HAP-1 (cell line): Measurements from ENCODE around the gene MFNG.

Source experiments
- DNase-seq, 2 experiments: peaks; one replicate each; pipeline ENCODE4 v3.0.0-alpha.2; 2016 to 2020; ENCODE audit warnings: low spot score in 2 of 2
- H3K27me3 ChIP-seq: fragments of 250-450 bp; sonication (Bioruptor Pico); 2 replicates; pipeline ENCODE4 v1.5.1; 2020; ENCODE audit warnings: low read depth, mild to moderate bottlenecking, moderate library complexity
- H3K36me3 ChIP-seq: fragments of 250-450 bp; sonication (Bioruptor Pico); replicated peaks from 2 replicates; pipeline ENCODE4 v1.5.1; 2020; ENCODE audit warnings: mild to moderate bottlenecking
- H3K4me1 ChIP-seq: fragments of 250-450 bp; sonication (Bioruptor Pico); 2 replicates; pipeline ENCODE4 v1.5.1; 2020; ENCODE audit warnings: mild to moderate bottlenecking
- H3K4me3 ChIP-seq: fragments of 250-450 bp; sonication (Bioruptor Pico); 2 replicates; pipeline ENCODE4 v1.5.1; 2020; ENCODE audit warnings: mild to moderate bottlenecking, moderate library complexity
- H3K9me3 ChIP-seq: fragments of 250-450 bp; sonication (Bioruptor Pico); 2 replicates; pipeline ENCODE4 v1.5.1; 2020; ENCODE audit warnings: mild to moderate bottlenecking, moderate library complexity
- in situ Hi-C: fragments of 300-500 bp; cut with MboI; formaldehyde crosslinking; loops from 3 replicates; pipeline ENCODE4 v1.14.3; 2020; ENCODE audit warnings: low sequenced_read_pairs, inconsistent platforms, mixed read lengths

Gene MFNG

DNA sequence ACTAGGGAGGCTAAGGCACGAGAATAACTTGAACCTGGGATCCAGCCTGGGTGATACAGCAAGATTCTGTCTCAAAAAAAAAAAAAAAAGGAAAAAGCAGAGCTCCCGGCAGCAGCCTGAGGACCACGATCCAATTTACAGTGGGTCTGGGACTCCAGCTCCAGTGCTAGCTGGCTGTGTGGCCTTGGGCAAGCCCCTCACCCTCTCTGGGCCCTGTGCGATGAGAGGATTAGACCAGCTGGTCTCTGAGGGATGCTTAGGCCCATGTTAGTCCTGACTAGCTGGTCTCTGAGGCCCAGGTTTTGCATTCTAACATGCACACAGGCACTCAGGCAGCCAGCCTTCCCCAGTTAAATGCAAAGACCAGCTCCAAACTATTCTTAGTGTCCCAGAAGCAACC is 19.4 kb upstream of the MFNG start:
- Histone ChIP-seq H3K36me3 (no peaks in the 10 kb centered on the region), H3K9me3 (no peaks in the 10 kb centered on the region), H3K4me1 (no peaks in the 10 kb centered on the region), H3K27me3 (no peaks in the 10 kb centered on the region), H3K4me3 (no peak overlapping the region)
- no peak for DNase-seq
- in situ Hi-C loops, result no loop called here

DNA sequence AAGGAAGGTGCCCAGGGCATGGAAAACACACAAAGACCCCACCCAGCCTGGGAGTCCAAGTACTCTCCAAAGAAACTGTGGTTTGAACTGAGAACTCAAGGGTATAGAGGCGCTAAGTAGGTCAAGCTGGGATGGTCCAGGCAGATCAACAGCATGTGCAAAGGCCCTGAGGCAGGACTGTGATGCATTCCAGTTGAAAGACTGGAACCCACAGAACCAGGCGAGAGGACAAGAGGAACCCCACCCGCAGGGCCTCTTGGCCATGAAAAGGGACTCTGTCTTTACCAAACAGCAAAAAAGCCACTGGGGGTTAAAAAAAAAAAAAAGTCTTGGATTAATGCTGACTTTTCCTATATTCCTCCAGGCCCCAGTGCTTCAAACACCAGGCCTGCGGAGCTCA is 18.8 kb upstream of the MFNG start:
- no peaks in the 10 kb centered on the region for H3K9me3 ChIP-seq
- no peak overlapping the region for H3K4me3 ChIP-seq
- no peaks in the 10 kb centered on the region for H3K27me3 ChIP-seq
- DNase-seq, result no peak
- no peaks in the 10 kb centered on the region for H3K36me3 ChIP-seq
- no peaks in the 10 kb centered on the region for H3K4me1 ChIP-seq
- in situ Hi-C loops, result no loop called here

DNA sequence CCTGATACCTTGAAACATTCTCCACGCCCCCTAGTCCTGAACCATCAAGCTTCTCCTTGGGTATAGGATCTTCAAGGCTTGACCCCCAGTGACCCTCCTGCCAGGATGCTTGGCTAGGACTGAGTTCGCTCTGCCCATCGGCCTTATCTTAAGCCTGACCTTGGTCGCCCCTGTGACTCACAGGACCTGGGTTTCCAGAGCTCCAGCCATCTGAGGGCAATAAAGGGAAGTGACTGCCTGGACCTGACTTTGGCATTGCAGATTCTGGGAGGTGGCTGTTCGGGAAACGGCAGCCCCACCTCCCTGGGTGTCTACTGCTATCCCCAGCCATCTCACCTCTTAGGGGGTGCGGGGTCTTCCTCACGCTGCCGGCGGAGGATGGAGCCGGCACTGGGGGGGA is 17.7 kb upstream of the MFNG start:
- no peaks in the 10 kb centered on the region for H3K9me3 ChIP-seq
- no peak overlapping the region for H3K4me3 ChIP-seq
- no peak for DNase-seq
- in situ Hi-C loops, result no loop called here
- H3K36me3 ChIP-seq, result no peaks in the 10 kb centered on the region
- no peaks in the 10 kb centered on the region for H3K27me3 ChIP-seq
- no peaks in the 10 kb centered on the region for H3K4me1 ChIP-seq

DNA sequence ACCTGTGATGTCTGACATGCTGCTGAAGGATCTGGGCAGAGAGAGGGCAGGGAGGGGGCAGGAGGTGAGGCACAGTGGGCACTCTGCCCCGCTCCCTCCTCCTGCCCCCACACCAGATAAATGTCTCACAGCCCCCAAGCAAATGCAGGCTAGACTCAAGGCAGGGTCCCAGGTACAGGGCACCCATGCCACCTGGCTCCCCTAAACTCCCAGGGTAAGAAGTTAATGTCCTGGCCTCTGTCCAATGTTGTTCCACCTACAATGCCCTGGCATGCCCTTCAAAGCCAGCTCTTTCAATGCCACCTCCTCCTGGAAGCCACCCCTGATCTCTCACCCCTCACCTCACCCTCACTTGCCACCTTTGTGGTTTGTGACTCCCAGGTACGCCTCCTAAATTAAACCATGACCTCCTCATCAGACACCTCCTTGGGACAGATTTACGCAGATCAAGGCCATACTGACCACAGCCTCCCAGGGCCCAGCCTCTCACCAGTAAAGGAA is 17.0 kb upstream of the MFNG start:
- H3K9me3 ChIP-seq, result no peaks in the 10 kb centered on the region
- no peaks in the 10 kb centered on the region for H3K27me3 ChIP-seq
- no peak overlapping the region for H3K4me3 ChIP-seq
- H3K36me3 ChIP-seq, result no peaks in the 10 kb centered on the region
- H3K4me1 ChIP-seq, result no peaks in the 10 kb centered on the region
- DNase-seq, result no peak
- in situ Hi-C loops, result no loop called here

DNA sequence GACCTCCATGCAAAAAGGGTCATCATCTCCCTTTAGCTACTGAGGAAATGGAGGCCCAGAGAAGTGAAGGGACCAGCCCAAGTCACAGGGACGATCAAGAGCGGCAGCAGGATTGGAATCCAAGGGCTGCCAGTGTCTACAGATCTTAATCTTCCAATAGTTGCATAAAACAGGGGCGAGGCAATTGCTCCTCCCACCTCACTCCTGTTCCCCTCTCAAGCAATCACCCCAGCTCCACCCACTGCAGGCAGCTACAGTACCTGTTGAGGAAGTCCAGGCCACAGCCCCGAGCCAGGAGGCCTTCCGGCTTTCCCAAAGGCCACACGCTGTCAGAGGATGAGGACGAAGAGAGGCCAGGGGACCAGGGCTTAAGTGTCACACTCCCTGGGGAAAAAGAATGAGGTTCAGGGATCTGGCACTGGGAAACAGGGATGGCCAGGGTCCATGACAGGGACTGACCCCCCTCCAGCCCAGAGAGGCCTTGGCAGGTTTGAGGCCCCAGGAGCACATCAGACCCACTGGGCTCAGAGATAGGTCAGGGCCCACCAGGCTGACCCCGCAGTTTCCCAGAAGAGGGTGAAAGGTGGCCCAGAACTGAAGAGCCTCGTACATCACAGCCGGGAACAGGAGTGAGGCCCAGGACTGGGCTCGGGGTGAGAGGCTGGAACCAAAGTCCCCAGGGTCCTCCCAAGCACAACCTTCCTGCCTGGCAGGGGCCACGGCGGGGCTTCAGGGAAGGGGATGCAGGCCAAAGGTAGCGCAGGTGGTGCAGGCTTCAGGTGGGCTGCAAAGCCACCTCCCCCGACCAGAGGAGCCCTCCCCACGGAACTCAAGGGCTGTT is 16.4 kb upstream of the MFNG start:
- H3K4me1 ChIP-seq, result no peaks in the 10 kb centered on the region
- in situ Hi-C loops, result no loop called here
- DNase-seq, result no peak

DNA sequence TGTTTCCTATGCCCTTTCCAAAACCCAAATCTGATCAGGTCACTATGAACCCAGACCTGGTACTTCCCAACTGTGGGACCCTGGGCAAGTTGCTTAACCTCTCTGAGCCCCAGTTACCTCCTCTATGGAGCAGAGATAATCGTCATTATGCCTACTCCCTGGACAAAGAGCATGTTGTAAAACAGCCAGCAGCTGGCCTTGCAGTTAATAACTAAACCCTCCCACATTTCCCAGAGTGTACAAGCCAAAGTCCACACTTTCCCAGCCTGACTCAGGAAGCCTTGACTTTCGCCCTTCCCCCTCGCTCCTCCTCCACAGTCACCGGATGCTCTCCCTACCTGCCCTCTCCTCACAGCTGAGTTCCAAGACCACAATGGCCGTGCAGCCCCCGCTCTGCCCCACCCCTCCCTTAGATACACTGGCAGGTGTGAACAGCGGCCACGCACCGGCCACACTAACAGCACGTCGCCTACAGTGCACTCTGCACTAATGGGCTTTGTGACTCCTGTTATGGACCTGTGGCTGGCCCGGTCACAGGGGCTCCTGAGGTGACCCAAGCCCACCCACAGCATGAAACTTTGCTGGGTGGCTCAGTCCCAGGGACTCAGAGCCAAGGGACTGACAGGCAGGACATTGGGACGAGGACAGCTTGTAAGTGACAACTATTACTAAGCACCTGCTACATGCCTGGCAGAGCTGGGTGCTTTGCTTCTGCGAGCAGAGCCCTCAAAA is 15.6 kb upstream of the MFNG start:
- DNase-seq, result no peak
- Histone ChIP-seq H3K9me3 (no peaks in the 10 kb centered on the region), H3K36me3 (no peaks in the 10 kb centered on the region), H3K4me1 (no peaks in the 10 kb centered on the region), H3K27me3 (no peaks in the 10 kb centered on the region), H3K4me3 (no peak overlapping the region)
- in situ Hi-C loops, result no loop called here

More for the DNA sequence above, 16.4 kb upstream of the MFNG start:
- Histone ChIP-seq H3K4me3 (no peak overlapping the region), H3K27me3 (no peaks in the 10 kb centered on the region), H3K9me3 (no peaks in the 10 kb centered on the region), H3K36me3 (no peaks in the 10 kb centered on the region)

DNA sequence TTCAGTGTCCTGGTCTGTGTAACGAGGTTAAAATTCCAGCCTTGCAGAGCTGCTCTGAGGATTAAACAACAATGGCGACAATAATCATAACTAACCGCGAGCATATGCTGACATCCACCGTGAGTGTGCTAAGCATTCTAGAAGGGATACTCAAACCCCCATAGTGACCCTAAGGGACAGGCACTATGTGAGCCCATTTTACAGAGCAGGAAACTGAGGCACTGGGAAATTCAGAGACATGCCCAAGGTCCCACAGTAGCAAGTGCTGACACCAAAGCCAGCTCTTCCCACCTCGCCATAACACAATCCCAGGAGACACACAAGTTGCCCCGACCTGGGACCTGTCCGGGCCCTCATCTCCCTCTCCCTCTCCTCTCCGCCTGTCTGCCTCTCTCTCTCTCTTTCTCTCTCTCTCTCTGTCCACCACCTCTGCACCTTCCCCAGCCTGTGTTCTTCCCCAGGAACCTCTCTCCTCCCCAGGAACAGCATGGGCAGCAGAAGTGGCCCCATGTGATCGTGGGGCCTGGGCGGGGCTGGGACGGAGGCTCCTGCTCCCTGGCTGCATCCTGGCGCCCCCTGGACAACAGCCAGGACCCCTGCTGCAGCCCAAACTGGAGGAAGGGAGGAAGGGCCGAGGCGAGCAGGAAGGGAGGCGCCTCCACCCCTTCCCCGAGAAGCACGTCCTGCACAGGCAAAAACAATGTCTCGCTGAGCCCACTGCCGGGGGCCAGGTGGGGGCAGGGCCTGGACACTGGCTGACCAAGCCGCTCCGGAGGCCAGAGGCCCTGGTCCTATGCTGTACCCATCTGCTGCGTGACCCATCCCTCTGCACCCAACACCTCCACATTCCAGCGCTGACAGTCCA is 14.8 kb upstream of the MFNG start:
- H3K4me3 ChIP-seq, result no peak overlapping the region
- no peaks in the 10 kb centered on the region for H3K9me3 ChIP-seq
- no peaks in the 10 kb centered on the region for H3K27me3 ChIP-seq
- no peaks in the 10 kb centered on the region for H3K4me1 ChIP-seq
- no peaks in the 10 kb centered on the region; the same call in 1 of the 2 replicates for H3K36me3 ChIP-seq
- in situ Hi-C loops, result no loop called here
- no peak for DNase-seq

DNA sequence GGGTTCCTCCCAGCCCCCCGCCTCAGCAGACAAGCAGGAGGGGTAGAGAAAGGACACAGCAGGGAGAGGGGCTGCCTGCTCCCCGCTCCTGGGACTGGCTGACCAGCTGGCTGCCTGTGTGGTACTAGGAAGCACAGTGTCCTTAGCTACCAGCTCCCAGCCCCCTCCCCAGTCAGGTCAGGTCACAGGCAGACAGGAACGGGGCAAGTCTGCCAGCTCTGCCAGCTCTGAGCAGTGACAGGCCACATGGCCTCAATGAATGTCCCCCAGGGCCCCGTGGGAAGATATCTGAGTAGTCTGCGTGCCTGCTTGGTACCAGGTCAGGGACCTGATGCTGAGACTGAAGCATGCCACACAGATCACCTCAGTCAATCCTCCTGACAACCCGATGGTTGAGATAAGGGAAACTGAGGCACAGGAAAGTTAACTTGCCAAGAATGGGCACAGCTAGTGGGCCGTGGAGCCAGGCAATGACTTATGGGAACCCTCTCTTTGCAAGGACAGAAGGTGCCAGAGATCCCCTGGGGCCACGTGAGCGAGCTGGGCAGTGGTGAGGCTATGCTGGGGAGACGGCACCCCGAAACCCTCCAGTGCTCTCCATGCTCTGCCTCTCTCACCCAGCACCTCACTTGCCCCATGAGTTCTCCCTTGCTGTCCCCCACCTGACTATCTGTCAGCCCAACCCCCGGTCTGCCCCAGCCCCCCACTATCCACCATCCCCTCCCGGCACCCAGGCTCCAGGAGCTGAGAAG is 13.8 kb upstream of the MFNG start:
- Histone ChIP-seq H3K27me3 (no peaks in the 10 kb centered on the region), H3K36me3 (no peaks in the 10 kb centered on the region; the same call in 1 of the 2 replicates), H3K4me1 (no peaks in the 10 kb centered on the region), H3K4me3 (no peak overlapping the region), H3K9me3 (no peaks in the 10 kb centered on the region)
- no peak for DNase-seq
- in situ Hi-C loops, result no loop called here

DNA sequence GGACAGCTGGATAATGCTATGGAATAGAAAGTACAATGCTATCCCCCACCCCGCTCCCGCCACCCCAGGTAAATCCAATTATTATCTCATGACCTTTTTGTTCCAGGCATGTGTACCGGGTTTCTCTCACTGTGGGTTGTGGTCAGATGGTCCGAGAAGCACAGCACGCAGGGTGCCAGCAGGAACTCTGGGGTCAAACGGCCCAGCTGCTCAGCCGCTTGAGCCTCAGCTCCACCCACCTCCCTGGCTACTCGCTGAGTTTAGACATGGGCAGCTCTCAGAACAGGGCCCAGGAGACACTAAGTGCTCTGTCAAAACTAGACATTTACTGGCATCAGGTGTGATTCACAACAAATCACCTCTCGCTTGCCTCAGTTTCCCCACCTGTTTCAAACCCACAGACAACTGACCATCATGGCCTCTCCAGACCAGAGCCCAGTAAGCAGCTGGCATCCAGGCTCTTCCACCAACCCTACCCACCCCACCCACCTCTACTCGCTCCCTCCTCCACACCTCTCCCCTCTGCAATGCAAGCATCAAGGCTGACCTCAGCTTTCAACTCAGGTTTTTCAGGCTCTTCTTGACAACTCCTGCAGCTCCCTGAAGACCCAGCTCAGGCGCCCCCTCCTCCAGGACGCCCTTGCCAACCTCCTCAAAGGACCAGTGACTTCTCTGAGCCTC is 13.0 kb upstream of the MFNG start:
- H3K9me3 ChIP-seq, result no peaks in the 10 kb centered on the region
- no peaks in the 10 kb centered on the region for H3K27me3 ChIP-seq
- H3K36me3 ChIP-seq, result no peaks in the 10 kb centered on the region; the same call in 1 of the 2 replicates
- no peak overlapping the region for H3K4me3 ChIP-seq
- no peak for DNase-seq
- in situ Hi-C loops, result no loop called here
- no peaks in the 10 kb centered on the region for H3K4me1 ChIP-seq

DNA sequence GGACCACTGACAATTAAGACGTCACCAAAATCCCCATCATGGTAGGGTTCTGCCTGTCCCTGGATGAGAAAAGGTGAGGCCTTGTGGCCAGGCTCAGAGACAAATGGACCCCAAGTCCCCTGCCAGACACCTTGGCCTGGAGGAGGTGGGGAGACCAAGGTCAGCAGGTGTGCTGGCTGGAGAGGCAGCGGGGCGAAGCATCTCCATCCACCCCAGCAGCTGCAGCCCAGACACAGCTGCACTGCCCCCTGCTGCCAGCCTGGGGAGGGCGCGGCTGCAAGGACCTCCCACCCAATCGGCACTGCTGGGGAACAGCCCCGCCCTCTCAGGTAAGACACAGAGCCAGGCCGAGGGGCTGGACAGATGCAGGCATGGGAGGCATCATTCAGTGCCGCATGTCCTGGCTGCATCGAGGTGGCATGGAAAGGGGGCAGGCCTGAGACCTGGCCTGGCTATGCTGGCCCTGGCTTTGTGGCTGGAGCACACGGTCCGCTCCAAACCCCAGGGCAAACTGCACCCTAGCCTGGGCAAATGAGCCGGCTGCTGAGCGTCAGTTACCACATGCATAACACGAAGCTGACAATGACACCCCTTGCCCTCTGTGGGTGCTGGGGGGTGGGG is 12.2 kb upstream of the MFNG start:
- H3K36me3 ChIP-seq, result no peaks in the 10 kb centered on the region; the same call in 1 of the 2 replicates
- in situ Hi-C loops, result no loop called here
- no peaks in the 10 kb centered on the region for H3K4me1 ChIP-seq
- H3K9me3 ChIP-seq, result no peaks in the 10 kb centered on the region
- H3K4me3 ChIP-seq, result no peak overlapping the region
- no peaks in the 10 kb centered on the region for H3K27me3 ChIP-seq
- DNase-seq, result peak in 1 of 2 experiments; percentile 81

DNA sequence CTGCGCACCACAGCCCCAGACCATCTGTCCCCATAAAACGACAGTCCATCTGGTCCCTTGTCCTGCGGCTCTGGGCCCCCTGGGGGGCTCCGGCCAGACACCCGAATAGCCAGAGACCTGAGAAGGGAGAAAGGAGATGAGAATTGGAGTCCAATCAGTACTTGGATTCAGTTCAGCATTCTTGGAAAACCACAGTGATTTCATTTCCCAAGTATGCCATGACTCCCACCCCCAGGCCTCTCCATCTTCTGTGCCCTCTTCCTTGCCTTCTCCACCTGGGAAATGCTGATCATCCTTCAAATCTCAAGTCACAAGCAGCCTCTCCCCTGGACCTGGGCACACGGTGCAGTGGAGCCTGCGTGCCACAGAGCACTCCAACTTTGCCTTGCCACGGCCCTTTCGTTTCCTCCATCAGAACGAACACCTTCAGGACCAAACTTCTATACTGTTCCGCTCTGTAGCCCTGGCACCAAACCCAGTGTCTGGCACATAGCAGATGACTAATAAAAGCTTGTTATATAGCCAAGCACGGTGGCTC is 10.9 kb upstream of the MFNG start:
- no peak overlapping the region for H3K4me3 ChIP-seq
- H3K27me3 ChIP-seq, result no peaks in the 10 kb centered on the region
- H3K4me1 ChIP-seq, result no peaks in the 10 kb centered on the region
- no peaks in the 10 kb centered on the region; the same call in none of the 2 replicates for H3K36me3 ChIP-seq
- no peak for DNase-seq
- in situ Hi-C loops, result no loop called here
- no peaks in the 10 kb centered on the region for H3K9me3 ChIP-seq

DNA sequence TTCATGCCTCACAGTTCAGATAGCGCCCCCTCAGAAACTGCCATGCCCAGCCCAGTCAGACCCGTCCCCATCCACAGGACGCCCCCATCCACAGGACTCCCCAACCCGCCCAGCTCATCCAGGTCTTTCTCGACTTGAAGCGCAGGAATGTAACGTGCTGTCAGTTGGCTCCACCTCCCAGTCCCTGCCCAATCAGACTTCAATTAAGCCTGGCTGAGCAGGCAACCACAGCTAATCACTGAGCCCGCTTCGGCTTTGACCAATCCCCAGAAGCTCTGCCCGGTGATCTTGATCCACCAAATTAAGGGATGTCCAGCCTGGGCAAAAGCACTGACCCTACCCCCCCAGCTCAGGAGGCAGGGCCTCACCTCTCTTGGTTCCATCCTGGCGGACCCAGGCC is 10.5 kb upstream of the MFNG start:
- in situ Hi-C loops, result no loop called here
- Histone ChIP-seq H3K36me3 (no peaks in the 10 kb centered on the region; the same call in none of the 2 replicates), H3K4me1 (no peaks in the 10 kb centered on the region), H3K27me3 (no peaks in the 10 kb centered on the region), H3K4me3 (no peak overlapping the region), H3K9me3 (no peaks in the 10 kb centered on the region)
- no peak for DNase-seq
